ENCODE measurements around the gene DMRT1.

DMRT1 gene

GRCh38 chr9:841371-842209, at the start of gene DMRT1:
Gene DMRT1, plus strand, starts transcription at chr9:841697. Its CDS starts 142 bp downstream, at chr9:841839.
- H3K27me3 Mint-ChIP-seq = peaks cover 83% of the 10 kb centered on the region
- H3K27ac Mint-ChIP-seq = no peak within 1 kb of the TSS
- peaks cover 4% of the 10 kb centered on the region for H3K4me1 Mint-ChIP-seq
- H3K4me3 Mint-ChIP-seq = no peak within 1 kb of the TSS
- no peak for DNase-seq
- H3K36me3 Mint-ChIP-seq = no peaks in the 10 kb centered on the region
- no peaks in the 10 kb centered on the region for H3K9me3 Mint-ChIP-seq
- CTCF ChIA-PET = no interaction called here

GRCh38 chr9:792331-793260, 48.9 kb upstream of the DMRT1 start:
- Mint-ChIP-seq H3K9me3 (no peaks in the 10 kb centered on the region), H3K36me3 (no peaks in the 10 kb centered on the region), H3K27ac (no peak overlapping the region), H3K4me3 (no peak overlapping the region), H3K27me3 (peaks cover 14% of the 10 kb centered on the region), H3K4me1 (no peaks in the 10 kb centered on the region)
- CTCF ChIA-PET = no interaction called here
- DNase-seq = no peak

- Mint-ChIP-seq H3K36me3 (no peaks in the 10 kb centered on the region), H3K27me3 (peaks cover 14% of the 10 kb centered on the region), H3K9me3 (no peaks in the 10 kb centered on the region), H3K4me1 (no peaks in the 10 kb centered on the region), H3K27ac (no peak overlapping the region), H3K4me3 (no peak overlapping the region)
- CTCF ChIA-PET = no interaction called here
- no peak for DNase-seq
Measured at GRCh38 chr9:794386-794785, 47.1 kb upstream of the DMRT1 start.

- CTCF ChIA-PET = interaction anchor here (0.9 kb wide), 1 partner anchor 16 kb away, joined by 4 read pairs; no protein-coding TSS in a partner anchor
- Mint-ChIP-seq H3K27me3 (peaks cover 18% of the 10 kb centered on the region), H3K9me3 (no peaks in the 10 kb centered on the region), H3K36me3 (no peaks in the 10 kb centered on the region), H3K27ac (no peak overlapping the region), H3K4me3 (no peak overlapping the region), H3K4me1 (no peaks in the 10 kb centered on the region)
- no peak for DNase-seq
Measured at GRCh38 chr9:795869-796268, 45.6 kb upstream of the DMRT1 start.

GRCh38 chr9:800591-801150, 40.8 kb upstream of the DMRT1 start:
- no peaks in the 10 kb centered on the region for H3K9me3 Mint-ChIP-seq
- CTCF ChIA-PET = interaction anchor here (0.8 kb wide), 1 partner anchor 45 kb away, joined by 3 read pairs; no protein-coding TSS in a partner anchor
- H3K4me1 Mint-ChIP-seq = no peaks in the 10 kb centered on the region

GRCh38 chr9:801399-802071, 40.0 kb upstream of the DMRT1 start:
- Mint-ChIP-seq H3K4me1 (no peaks in the 10 kb centered on the region), H3K27me3 (peaks cover 22% of the 10 kb centered on the region), H3K36me3 (no peaks in the 10 kb centered on the region), H3K4me3 (no peak overlapping the region), H3K9me3 (no peaks in the 10 kb centered on the region), H3K27ac (no peak overlapping the region)
- DNase-seq = no peak
- CTCF ChIA-PET = no interaction called here

More at GRCh38 chr9:800591-801150, 40.8 kb upstream of the DMRT1 start:
- no peak overlapping the region for H3K4me3 Mint-ChIP-seq
- no peak overlapping the region for H3K27ac Mint-ChIP-seq
- H3K36me3 Mint-ChIP-seq = no peaks in the 10 kb centered on the region
- H3K27me3 Mint-ChIP-seq = peaks cover 27% of the 10 kb centered on the region
- DNase-seq = no peak

GRCh38 chr9:804026-804425, 37.5 kb upstream of the DMRT1 start:
- CTCF ChIA-PET = interaction anchor here (1.0 to 1.8 kb wide), 2 partner anchors 190 to 376 kb away, joined by 3 to 7 read pairs; no protein-coding TSS in a partner anchor
- H3K4me3 Mint-ChIP-seq = no peak overlapping the region
- no peaks in the 10 kb centered on the region for H3K9me3 Mint-ChIP-seq
- H3K27me3 Mint-ChIP-seq = peaks cover 22% of the 10 kb centered on the region
- no peaks in the 10 kb centered on the region for H3K36me3 Mint-ChIP-seq
- H3K4me1 Mint-ChIP-seq = no peaks in the 10 kb centered on the region
- no peak for DNase-seq
- H3K27ac Mint-ChIP-seq = no peak overlapping the region

GRCh38 chr9:805151-805550, 36.3 kb upstream of the DMRT1 start:
- no peaks in the 10 kb centered on the region for H3K9me3 Mint-ChIP-seq
- CTCF ChIA-PET = interaction anchor here (0.6 to 1.4 kb wide), 3 partner anchors 146 to 205 kb away, joined by 3 to 5 read pairs (median 3); no protein-coding TSS in a partner anchor
- no peak for DNase-seq

GRCh38 chr9:806285-807156, 35.0 kb upstream of the DMRT1 start:
- Mint-ChIP-seq H3K36me3 (no peaks in the 10 kb centered on the region), H3K9me3 (no peaks in the 10 kb centered on the region), H3K27ac (no peak overlapping the region), H3K4me1 (no peaks in the 10 kb centered on the region), H3K27me3 (peaks cover 18% of the 10 kb centered on the region), H3K4me3 (no peak overlapping the region)
- no peak for DNase-seq
- CTCF ChIA-PET = interaction anchor here (0.7 to 1.8 kb wide), 5 partner anchors 20 to 412 kb away, joined by 3 to 5 read pairs (median 4); no protein-coding TSS in a partner anchor

More at GRCh38 chr9:805151-805550, 36.3 kb upstream of the DMRT1 start:
- Mint-ChIP-seq H3K27me3 (peaks cover 22% of the 10 kb centered on the region), H3K27ac (no peak overlapping the region), H3K4me1 (no peaks in the 10 kb centered on the region), H3K36me3 (no peaks in the 10 kb centered on the region), H3K4me3 (no peak overlapping the region)

- no peaks in the 10 kb centered on the region for H3K9me3 Mint-ChIP-seq
- H3K36me3 Mint-ChIP-seq = no peaks in the 10 kb centered on the region
- no peaks in the 10 kb centered on the region for H3K4me1 Mint-ChIP-seq
- H3K27me3 Mint-ChIP-seq = no peaks in the 10 kb centered on the region
- no peak overlapping the region for H3K27ac Mint-ChIP-seq
- no peak overlapping the region for H3K4me3 Mint-ChIP-seq
- CTCF ChIA-PET = interaction anchor here (1.2 to 1.5 kb wide), 2 partner anchors 16 to 198 kb away, joined by 3 to 4 read pairs; no protein-coding TSS in a partner anchor
- no peak for DNase-seq
Measured at GRCh38 chr9:811106-811531, 30.4 kb upstream of the DMRT1 start.

GRCh38 chr9:818958-819357, 22.5 kb upstream of the DMRT1 start:
- no peaks in the 10 kb centered on the region for H3K4me1 Mint-ChIP-seq
- H3K36me3 Mint-ChIP-seq = no peaks in the 10 kb centered on the region
- peaks cover 25% of the 10 kb centered on the region for H3K27me3 Mint-ChIP-seq
- no peak for DNase-seq
- no peak overlapping the region for H3K4me3 Mint-ChIP-seq
- CTCF ChIA-PET = no interaction called here
- H3K27ac Mint-ChIP-seq = no peak overlapping the region
- H3K9me3 Mint-ChIP-seq = no peaks in the 10 kb centered on the region

GRCh38 chr9:826500-827280, 14.8 kb upstream of the DMRT1 start:
- Mint-ChIP-seq H3K9me3 (no peaks in the 10 kb centered on the region), H3K4me3 (no peak overlapping the region), H3K36me3 (no peaks in the 10 kb centered on the region), H3K4me1 (no peaks in the 10 kb centered on the region), H3K27ac (no peak overlapping the region), H3K27me3 (no peaks in the 10 kb centered on the region)
- CTCF ChIA-PET = no interaction called here
- DNase-seq = no peak

Measured in activated naive CD4-positive, alpha-beta T cell treated with anti-CD3 and anti-CD28 coated beads, Interleukin-2, amount 10 ng/mL, durations not matched to agents 7 days and 5 days (primary cell).